Kidney epithelial cell (primary cell): ENCODE results near the gene TNKS1BP1. TPM values are rescaled to one million over a fixed set of nuclear protein-coding genes. Genes with fewer than 3 reads are reported as not detected.

ENCODE experiments used
- DNase-seq: peaks from one replicate; pipeline ENCODE4 v3.0.0-alpha.2; 2010; ENCODE audit warnings: low read depth
- H3K27me3 ChIP-seq: 2 replicates; pipeline ENCODE4 v1.6.0; 2011; ENCODE audit warnings: low read length; ENCODE audit not compliant: control insufficient read depth, insufficient read depth
- H3K36me3 ChIP-seq: 2 replicates; pipeline ENCODE4 v1.5.1; 2011; ENCODE audit warnings: low read length; ENCODE audit not compliant: control insufficient read depth, insufficient read depth
- H3K4me3 ChIP-seq: 2 replicates; pipeline ENCODE4 v1.5.1; 2011; ENCODE audit warnings: low read depth, mild to moderate bottlenecking, control low read depth, low read length
- CTCF ChIP-seq: IDR thresholded peaks from 2 replicates; pipeline ENCODE4 v1.5.1; 2011; ENCODE audit warnings: mild to moderate bottlenecking, moderate library complexity, low read length, control low read depth, inconsistent platforms; ENCODE audit not compliant: insufficient read depth, poor library complexity, severe bottlenecking
- total RNA-seq: library from RNA; depleted of rRNA; stranded (reverse); fragments of >200 nt; gene quantifications from 2 replicates; pipeline ENCODE4 v1.2.3, GENCODE V29; 2015

Gene TNKS1BP1
- total RNA-seq, 1 donor from 2014 or later: 93.2 TPM

- Histone ChIP-seq H3K36me3 (peaks cover 8% of the 10 kb centered on the region), H3K4me3 (no peak overlapping the region)
- no peak for TF ChIP-seq CTCF
These were observed 8.7 kb downstream of the TNKS1BP1 start for GRCh38 chr11:57316017-57316416.

GRCh38 chr11:57315491-57315890, 9.3 kb downstream of the TNKS1BP1 start:
- TF ChIP-seq CTCF: no peak
- no peaks in the 10 kb centered on the region for H3K27me3 ChIP-seq
- peaks cover 8% of the 10 kb centered on the region for H3K36me3 ChIP-seq
- DNase-seq: no peak
- no peak overlapping the region for H3K4me3 ChIP-seq

More at GRCh38 chr11:57316017-57316416, 8.7 kb downstream of the TNKS1BP1 start:
- H3K27me3 ChIP-seq: no peaks in the 10 kb centered on the region
- no peak for DNase-seq

- no peaks in the 10 kb centered on the region for H3K27me3 ChIP-seq
- no peak for TF ChIP-seq CTCF
- no peak for DNase-seq
- no peak overlapping the region for H3K4me3 ChIP-seq
- peaks cover 11% of the 10 kb centered on the region for H3K36me3 ChIP-seq
These were observed 10.4 kb downstream of the TNKS1BP1 start for GRCh38 chr11:57314221-57314973.

- DNase-seq: no peak
- H3K36me3 ChIP-seq: peaks cover 12% of the 10 kb centered on the region
- no peak for TF ChIP-seq CTCF
These were observed 11.0 kb downstream of the TNKS1BP1 start for GRCh38 chr11:57313788-57314135.

GRCh38 chr11:57313071-57313787, 11.5 kb downstream of the TNKS1BP1 start:
- no peak for TF ChIP-seq CTCF
- peaks cover 11% of the 10 kb centered on the region for H3K36me3 ChIP-seq
- no peak for DNase-seq
- H3K27me3 ChIP-seq: no peaks in the 10 kb centered on the region
- H3K4me3 ChIP-seq: no peak overlapping the region

More at GRCh38 chr11:57313788-57314135, 11.0 kb downstream of the TNKS1BP1 start:
- Histone ChIP-seq H3K27me3 (no peaks in the 10 kb centered on the region), H3K4me3 (no peak overlapping the region)

GRCh38 chr11:57312511-57313021, 12.2 kb downstream of the TNKS1BP1 start:
- Histone ChIP-seq H3K36me3 (peaks cover 11% of the 10 kb centered on the region), H3K4me3 (no peak overlapping the region), H3K27me3 (no peaks in the 10 kb centered on the region)
- TF ChIP-seq CTCF: no peak
- DNase-seq: no peak
